Activated naive CD4-positive, alpha-beta T cell treated with anti-CD3 and anti-CD28 coated beads, Interleukin-2, amount 10 ng/mL, durations not matched to agents 7 days and 5 days (primary cell): Measurements from ENCODE around the gene TAPBPL.
"Not testable (repeated sequence)": the region's sequence is repeated elsewhere in the genome, so short reads cannot be mapped to it uniquely, and the experiment has no call there.

Experiments used
- CTCF ChIA-PET: fragments of 350-600 bp; sonication (Branson Sonifier 250); formaldehyde crosslinking; loops from one replicate; lab custom pipeline; 2021; ENCODE audit warnings: antibody characterized with exemption; lab: Charles Lee
- DNase-seq: peaks from one replicate; pipeline ENCODE4 v3.0.0-alpha.2; 2020
- H3K27ac Mint-ChIP-seq: one replicate; pipeline ENCODE4 v1.8.0; 2021; ENCODE audit warnings: mild to moderate bottlenecking, moderate library complexity, mixed read lengths
- H3K27me3 Mint-ChIP-seq: one replicate; pipeline ENCODE4 v1.8.0; 2021; ENCODE audit warnings: mild to moderate bottlenecking, mixed read lengths
- H3K36me3 Mint-ChIP-seq: one replicate; pipeline ENCODE4 v1.8.0; 2021; ENCODE audit warnings: mixed read lengths
- H3K4me1 Mint-ChIP-seq: one replicate; pipeline ENCODE4 v1.8.0; 2021; ENCODE audit warnings: mixed read lengths
- H3K4me3 Mint-ChIP-seq: one replicate; pipeline ENCODE4 v1.8.0; 2021; ENCODE audit warnings: mild to moderate bottlenecking, moderate library complexity, mixed read lengths
- H3K9me3 Mint-ChIP-seq: one replicate; pipeline ENCODE4 v1.8.0; 2021; ENCODE audit warnings: mixed read lengths

The TAPBPL gene

DNA sequence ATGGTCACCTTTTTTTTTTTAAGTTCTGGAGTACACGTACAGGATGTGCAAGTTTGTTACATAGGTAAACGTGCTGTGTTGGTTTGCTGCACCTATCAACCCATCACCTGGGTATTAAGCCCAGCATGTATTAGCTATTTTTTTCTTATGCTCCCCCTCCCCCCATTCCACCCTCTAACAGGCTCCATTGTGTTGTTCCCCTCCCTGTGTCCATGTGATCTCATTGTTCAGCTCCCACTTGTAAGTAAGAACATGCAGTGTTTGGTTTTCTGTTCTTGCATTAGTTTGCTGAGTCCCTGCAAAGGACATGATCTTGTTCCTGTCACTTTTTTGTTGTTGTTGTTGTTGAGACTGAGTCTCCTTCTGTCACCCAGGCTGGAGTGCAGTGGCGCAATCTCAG lies 45.4 kb downstream of the TAPBPL start:
- CTCF ChIA-PET, result interaction anchor here (0.6 to 2.5 kb wide), 6 partner anchors 9 to 509 kb away, joined by 3 to 9 read pairs (median 4); no protein-coding TSS in a partner anchor
- H3K27me3 Mint-ChIP-seq, H3K4me3 Mint-ChIP-seq, H3K9me3 Mint-ChIP-seq, DNase-seq: not testable (repeated sequence)
- Mint-ChIP-seq H3K4me1 (peaks cover 41% of the 10 kb centered on the region), H3K36me3 (peaks cover 37% of the 10 kb centered on the region), H3K27ac (peak overlapping the region; percentile 24)

DNA sequence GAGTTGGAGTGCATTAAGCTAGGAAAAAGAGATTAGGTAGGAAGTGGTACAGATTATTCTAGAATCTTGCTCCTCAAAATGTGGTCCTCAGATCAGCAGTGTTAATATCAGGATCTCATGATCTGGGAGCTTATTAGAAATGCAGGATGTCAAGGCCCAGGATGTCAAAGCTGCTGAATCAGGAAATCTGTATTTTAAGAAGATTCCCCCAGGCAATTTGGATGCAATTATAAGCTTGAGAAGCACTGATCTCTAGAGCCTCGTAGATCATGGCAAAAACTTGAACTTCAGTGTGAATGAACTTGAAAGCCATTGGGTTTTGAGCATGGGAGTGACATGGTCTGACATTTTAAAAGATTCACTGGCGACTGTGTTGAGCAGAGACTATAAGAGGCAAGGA lies 48.6 kb downstream of the TAPBPL start:
- H3K27me3 Mint-ChIP-seq, result no peaks in the 10 kb centered on the region
- peaks cover 23% of the 10 kb centered on the region for H3K4me1 Mint-ChIP-seq
- H3K27ac Mint-ChIP-seq, result no peak overlapping the region
- H3K36me3 Mint-ChIP-seq, result peaks cover 30% of the 10 kb centered on the region
- no peak for DNase-seq
- no peak overlapping the region for H3K4me3 Mint-ChIP-seq
- H3K9me3 Mint-ChIP-seq, result no peaks in the 10 kb centered on the region
- CTCF ChIA-PET, result interaction anchor here (0.6 to 1.0 kb wide), 2 partner anchors 36 to 165 kb away, joined by 3 read pairs; no protein-coding TSS in a partner anchor

DNA sequence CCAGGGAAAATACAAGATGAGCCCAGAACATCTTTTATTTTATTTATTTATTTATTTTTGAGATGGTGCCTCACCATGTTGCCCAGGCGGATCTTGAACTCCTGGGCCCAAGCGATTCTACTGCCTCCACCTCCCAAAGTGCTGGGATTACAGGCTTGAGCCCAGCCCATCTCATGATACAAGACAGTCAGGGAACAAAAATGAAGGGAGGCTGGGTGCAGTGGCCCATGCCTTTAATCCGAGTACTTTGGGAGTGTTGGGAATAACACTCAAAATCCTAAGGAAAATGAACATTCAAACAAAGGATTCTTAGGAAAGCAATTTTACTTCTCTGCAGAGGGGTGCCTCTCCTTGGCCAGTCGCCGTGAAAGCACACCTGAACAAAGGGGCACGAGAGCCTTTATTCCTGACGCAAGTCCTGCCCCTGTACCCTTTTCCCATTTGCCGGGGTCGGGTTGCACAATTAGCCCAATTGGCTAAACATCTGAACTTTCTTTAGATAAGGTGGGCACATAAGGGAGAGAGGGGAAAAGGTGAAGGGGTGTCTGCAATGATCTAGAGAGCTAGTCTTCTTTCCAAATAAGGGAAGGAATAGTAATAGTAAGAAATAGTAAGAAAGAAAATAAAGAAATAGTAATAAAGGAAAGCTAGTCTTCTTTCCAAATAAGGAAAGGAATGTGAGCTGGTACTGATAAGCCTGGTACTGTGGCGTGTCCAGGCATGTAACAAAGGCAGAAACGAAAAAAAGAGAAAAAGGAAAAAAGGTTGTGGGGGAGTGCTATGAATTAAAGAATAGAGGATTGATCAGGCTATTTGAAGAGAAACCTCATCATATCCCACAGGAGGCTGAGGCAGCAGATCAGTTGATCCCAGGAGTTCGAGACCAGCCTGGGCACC lies 55.5 kb downstream of the TAPBPL start:
- CTCF ChIA-PET, result interaction anchor here (0.6 to 1.4 kb wide), 2 partner anchors 10 to 140 kb away, joined by 3 to 4 read pairs; no protein-coding TSS in a partner anchor
- H3K4me3 Mint-ChIP-seq, result no peak overlapping the region
- no peaks in the 10 kb centered on the region for H3K27me3 Mint-ChIP-seq
- H3K27ac Mint-ChIP-seq, result no peak overlapping the region
- H3K4me1 Mint-ChIP-seq, result peaks cover 14% of the 10 kb centered on the region
- H3K36me3 Mint-ChIP-seq, result peaks cover 40% of the 10 kb centered on the region
- DNase-seq, result no peak
- H3K9me3 Mint-ChIP-seq, result no peaks in the 10 kb centered on the region

DNA sequence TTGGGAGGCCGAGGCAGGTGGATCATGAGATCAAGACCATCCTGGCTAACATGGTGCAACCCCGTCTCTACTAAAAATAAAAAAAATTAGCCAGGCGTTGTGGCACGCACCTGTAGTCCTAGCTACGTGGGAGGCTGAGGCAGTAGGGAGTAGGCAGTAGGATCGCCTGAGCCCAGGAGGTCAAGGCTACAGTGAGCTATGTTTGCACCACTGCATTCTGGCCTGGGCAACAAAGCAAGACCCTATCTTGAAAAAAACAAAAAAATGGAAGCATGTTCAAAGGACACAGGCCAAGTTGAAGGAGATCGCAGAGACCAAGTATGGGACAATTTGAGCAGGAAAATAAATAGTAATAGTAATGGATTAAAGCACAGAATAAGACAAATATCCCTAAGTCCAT lies 56.2 kb downstream of the TAPBPL start:
- H3K9me3 Mint-ChIP-seq, result no peaks in the 10 kb centered on the region
- CTCF ChIA-PET, result interaction anchor here (1.4 kb wide), 1 partner anchor 9 kb away, joined by 3 read pairs; no protein-coding TSS in a partner anchor
- no peak overlapping the region for H3K4me3 Mint-ChIP-seq
- H3K4me1 Mint-ChIP-seq, result peaks cover 14% of the 10 kb centered on the region
- DNase-seq, result no peak
- no peak overlapping the region for H3K27ac Mint-ChIP-seq
- H3K36me3 Mint-ChIP-seq, result peaks cover 48% of the 10 kb centered on the region
- H3K27me3 Mint-ChIP-seq, result no peaks in the 10 kb centered on the region
